ENCODE measurements around the gene PTPRD. TPM values are rescaled to one million over a fixed set of nuclear protein-coding genes. Genes with fewer than 3 reads are reported as not detected.
"Not testable (repeated sequence)": the region's sequence is repeated elsewhere in the genome, so short reads cannot be mapped to it uniquely, and the experiment has no call there.

Gene PTPRD
- total RNA-seq, 1 donor from 2014 or later, result 75.7 TPM

- Histone ChIP-seq H3K9ac (ENCODE audit: low read depth in 1 of 3, low read length in 3 of 3) (no peak overlapping the region), H3K27ac (ENCODE audit: low read depth, low read length) (no peak overlapping the region), H3K27me3 (ENCODE audit: control insufficient read depth in 3 of 3, insufficient read depth in 3 of 3, low read length in 3 of 3) (no peaks in the 10 kb centered on the region), H3K4me3 (ENCODE audit: low read length in 3 of 3) (no peak overlapping the region), H3K4me1 (ENCODE audit: control insufficient read depth in 3 of 3, insufficient read depth in 3 of 3, low read length in 3 of 3) (no peaks in the 10 kb centered on the region), H3K9me3 (ENCODE audit: control insufficient read depth in 3 of 3, low read length in 3 of 3) (no peaks in the 10 kb centered on the region), H3K36me3 (ENCODE audit: control insufficient read depth in 3 of 3, insufficient read depth in 3 of 3, low read length in 3 of 3) (no peaks in the 10 kb centered on the region)
Observed at GRCh38 chr9:8706998-8707397, 1905.8 kb downstream of the PTPRD start.

- H3K4me3 ChIP-seq (ENCODE audit: low read length in 3 of 3), result no peak overlapping the region
- no peaks in the 10 kb centered on the region for H3K36me3 ChIP-seq (ENCODE audit: control insufficient read depth in 3 of 3, insufficient read depth in 3 of 3, low read length in 3 of 3)
- no peak overlapping the region for H3K27ac ChIP-seq (ENCODE audit: low read depth, low read length)
- no peaks in the 10 kb centered on the region for H3K9me3 ChIP-seq (ENCODE audit: control insufficient read depth in 3 of 3, low read length in 3 of 3)
- H3K27me3 ChIP-seq (ENCODE audit: control insufficient read depth in 3 of 3, insufficient read depth in 3 of 3, low read length in 3 of 3), result no peaks in the 10 kb centered on the region
- H3K9ac ChIP-seq (ENCODE audit: low read depth in 1 of 3, low read length in 3 of 3), result no peak overlapping the region
- H3K4me1 ChIP-seq (ENCODE audit: control insufficient read depth in 3 of 3, insufficient read depth in 3 of 3, low read length in 3 of 3), result no peaks in the 10 kb centered on the region
Observed at GRCh38 chr9:8706531-8706930, 1906.3 kb downstream of the PTPRD start.

- Histone ChIP-seq H3K36me3 (ENCODE audit: control insufficient read depth in 3 of 3, insufficient read depth in 3 of 3, low read length in 3 of 3) (no peaks in the 10 kb centered on the region), H3K9me3 (ENCODE audit: control insufficient read depth in 3 of 3, low read length in 3 of 3) (no peaks in the 10 kb centered on the region), H3K27ac (ENCODE audit: low read depth, low read length) (no peak overlapping the region), H3K4me1 (ENCODE audit: control insufficient read depth in 3 of 3, insufficient read depth in 3 of 3, low read length in 3 of 3) (no peaks in the 10 kb centered on the region), H3K4me3 (ENCODE audit: low read length in 3 of 3) (no peak overlapping the region), H3K9ac (ENCODE audit: low read depth in 1 of 3, low read length in 3 of 3) (no peak overlapping the region), H3K27me3 (ENCODE audit: control insufficient read depth in 3 of 3, insufficient read depth in 3 of 3, low read length in 3 of 3) (no peaks in the 10 kb centered on the region)
Observed at GRCh38 chr9:8705861-8706260, 1906.9 kb downstream of the PTPRD start.

GRCh38 chr9:8703904-8704303 lies 1908.9 kb downstream of the PTPRD start:
- no peak overlapping the region for H3K27ac ChIP-seq (ENCODE audit: low read depth, low read length)
- no peaks in the 10 kb centered on the region for H3K4me1 ChIP-seq (ENCODE audit: control insufficient read depth in 3 of 3, insufficient read depth in 3 of 3, low read length in 3 of 3)
- H3K27me3 ChIP-seq (ENCODE audit: control insufficient read depth in 3 of 3, insufficient read depth in 3 of 3, low read length in 3 of 3), result no peaks in the 10 kb centered on the region
- no peak overlapping the region for H3K4me3 ChIP-seq (ENCODE audit: low read length in 3 of 3)
- no peaks in the 10 kb centered on the region for H3K9me3 ChIP-seq (ENCODE audit: control insufficient read depth in 3 of 3, low read length in 3 of 3)
- no peaks in the 10 kb centered on the region for H3K36me3 ChIP-seq (ENCODE audit: control insufficient read depth in 3 of 3, insufficient read depth in 3 of 3, low read length in 3 of 3)
- no peak overlapping the region for H3K9ac ChIP-seq (ENCODE audit: low read depth in 1 of 3, low read length in 3 of 3)

- H3K4me1 ChIP-seq (ENCODE audit: control insufficient read depth in 3 of 3, insufficient read depth in 3 of 3, low read length in 3 of 3), result no peaks in the 10 kb centered on the region
- H3K4me3 ChIP-seq (ENCODE audit: low read length in 3 of 3), result no peak overlapping the region
- no peaks in the 10 kb centered on the region for H3K9me3 ChIP-seq (ENCODE audit: control insufficient read depth in 3 of 3, low read length in 3 of 3)
- no peaks in the 10 kb centered on the region for H3K27me3 ChIP-seq (ENCODE audit: control insufficient read depth in 3 of 3, insufficient read depth in 3 of 3, low read length in 3 of 3)
- H3K9ac ChIP-seq (ENCODE audit: low read depth in 1 of 3, low read length in 3 of 3), result no peak overlapping the region
- H3K36me3 ChIP-seq (ENCODE audit: control insufficient read depth in 3 of 3, insufficient read depth in 3 of 3, low read length in 3 of 3), result no peaks in the 10 kb centered on the region
- H3K27ac ChIP-seq (ENCODE audit: low read depth, low read length), result no peak overlapping the region
Observed at GRCh38 chr9:8701904-8702303, 1910.9 kb downstream of the PTPRD start.

GRCh38 chr9:8697565-8697964 lies 1915.2 kb downstream of the PTPRD start:
- not testable (repeated sequence) for H3K4me3 ChIP-seq (ENCODE audit: low read length in 3 of 3); H3K9me3 ChIP-seq (ENCODE audit: control insufficient read depth in 3 of 3, low read length in 3 of 3); H3K9ac ChIP-seq (ENCODE audit: low read depth in 1 of 3, low read length in 3 of 3); H3K36me3 ChIP-seq (ENCODE audit: control insufficient read depth in 3 of 3, insufficient read depth in 3 of 3, low read length in 3 of 3); H3K27me3 ChIP-seq (ENCODE audit: control insufficient read depth in 3 of 3, insufficient read depth in 3 of 3, low read length in 3 of 3); H3K4me1 ChIP-seq (ENCODE audit: control insufficient read depth in 3 of 3, insufficient read depth in 3 of 3, low read length in 3 of 3); H3K27ac ChIP-seq (ENCODE audit: low read depth, low read length)

- Histone ChIP-seq H3K27me3 (ENCODE audit: control insufficient read depth in 3 of 3, insufficient read depth in 3 of 3, low read length in 3 of 3) (no peaks in the 10 kb centered on the region), H3K4me1 (ENCODE audit: control insufficient read depth in 3 of 3, insufficient read depth in 3 of 3, low read length in 3 of 3) (no peaks in the 10 kb centered on the region), H3K27ac (ENCODE audit: low read depth, low read length) (no peak overlapping the region), H3K4me3 (ENCODE audit: low read length in 3 of 3) (no peak overlapping the region), H3K36me3 (ENCODE audit: control insufficient read depth in 3 of 3, insufficient read depth in 3 of 3, low read length in 3 of 3) (no peaks in the 10 kb centered on the region), H3K9me3 (ENCODE audit: control insufficient read depth in 3 of 3, low read length in 3 of 3) (no peaks in the 10 kb centered on the region), H3K9ac (ENCODE audit: low read depth in 1 of 3, low read length in 3 of 3) (no peak overlapping the region)
Observed at GRCh38 chr9:8696516-8696915, 1916.3 kb downstream of the PTPRD start.

- Histone ChIP-seq H3K4me1 (ENCODE audit: control insufficient read depth in 3 of 3, insufficient read depth in 3 of 3, low read length in 3 of 3) (no peaks in the 10 kb centered on the region), H3K36me3 (ENCODE audit: control insufficient read depth in 3 of 3, insufficient read depth in 3 of 3, low read length in 3 of 3) (no peaks in the 10 kb centered on the region), H3K9me3 (ENCODE audit: control insufficient read depth in 3 of 3, low read length in 3 of 3) (no peaks in the 10 kb centered on the region), H3K9ac (ENCODE audit: low read depth in 1 of 3, low read length in 3 of 3) (no peak overlapping the region), H3K27ac (ENCODE audit: low read depth, low read length) (no peak overlapping the region), H3K4me3 (ENCODE audit: low read length in 3 of 3) (no peak overlapping the region), H3K27me3 (ENCODE audit: control insufficient read depth in 3 of 3, insufficient read depth in 3 of 3, low read length in 3 of 3) (no peaks in the 10 kb centered on the region)
Observed at GRCh38 chr9:8694983-8695588, 1917.7 kb downstream of the PTPRD start.

GRCh38 chr9:8693464-8693863 lies 1919.3 kb downstream of the PTPRD start:
- H3K4me3 ChIP-seq (ENCODE audit: low read length in 3 of 3), result no peak overlapping the region
- H3K4me1 ChIP-seq (ENCODE audit: control insufficient read depth in 3 of 3, insufficient read depth in 3 of 3, low read length in 3 of 3), result no peaks in the 10 kb centered on the region
- H3K27ac ChIP-seq (ENCODE audit: low read depth, low read length), result no peak overlapping the region
- H3K9ac ChIP-seq (ENCODE audit: low read depth in 1 of 3, low read length in 3 of 3), result no peak overlapping the region
- H3K27me3 ChIP-seq (ENCODE audit: control insufficient read depth in 3 of 3, insufficient read depth in 3 of 3, low read length in 3 of 3), result no peaks in the 10 kb centered on the region
- H3K9me3 ChIP-seq (ENCODE audit: control insufficient read depth in 3 of 3, low read length in 3 of 3), result no peaks in the 10 kb centered on the region
- H3K36me3 ChIP-seq (ENCODE audit: control insufficient read depth in 3 of 3, insufficient read depth in 3 of 3, low read length in 3 of 3), result no peaks in the 10 kb centered on the region

- Histone ChIP-seq H3K4me1 (ENCODE audit: control insufficient read depth in 3 of 3, insufficient read depth in 3 of 3, low read length in 3 of 3) (no peaks in the 10 kb centered on the region), H3K4me3 (ENCODE audit: low read length in 3 of 3) (no peak overlapping the region), H3K9me3 (ENCODE audit: control insufficient read depth in 3 of 3, low read length in 3 of 3) (no peaks in the 10 kb centered on the region), H3K27ac (ENCODE audit: low read depth, low read length) (no peak overlapping the region), H3K9ac (ENCODE audit: low read depth in 1 of 3, low read length in 3 of 3) (no peak overlapping the region), H3K27me3 (ENCODE audit: control insufficient read depth in 3 of 3, insufficient read depth in 3 of 3, low read length in 3 of 3) (no peaks in the 10 kb centered on the region), H3K36me3 (ENCODE audit: control insufficient read depth in 3 of 3, insufficient read depth in 3 of 3, low read length in 3 of 3) (no peaks in the 10 kb centered on the region)
Observed at GRCh38 chr9:8686516-8686915, 1926.3 kb downstream of the PTPRD start.

- Histone ChIP-seq H3K9ac (ENCODE audit: low read depth in 1 of 3, low read length in 3 of 3) (no peak overlapping the region), H3K27ac (ENCODE audit: low read depth, low read length) (no peak overlapping the region), H3K4me1 (ENCODE audit: control insufficient read depth in 3 of 3, insufficient read depth in 3 of 3, low read length in 3 of 3) (no peaks in the 10 kb centered on the region)
Observed at GRCh38 chr9:8685825-8686224, 1927.0 kb downstream of the PTPRD start.

More at GRCh38 chr9:8685825-8686224, 1927.0 kb downstream of the PTPRD start:
- no peaks in the 10 kb centered on the region for H3K36me3 ChIP-seq (ENCODE audit: control insufficient read depth in 3 of 3, insufficient read depth in 3 of 3, low read length in 3 of 3)
- H3K4me3 ChIP-seq (ENCODE audit: low read length in 3 of 3), result no peak overlapping the region
- no peaks in the 10 kb centered on the region for H3K9me3 ChIP-seq (ENCODE audit: control insufficient read depth in 3 of 3, low read length in 3 of 3)
- H3K27me3 ChIP-seq (ENCODE audit: control insufficient read depth in 3 of 3, insufficient read depth in 3 of 3, low read length in 3 of 3), result no peaks in the 10 kb centered on the region
